DLD1 (cell line): Measurements from ENCODE around the gene UNC13C.
"Not testable (repeated sequence)": the region's sequence is repeated elsewhere in the genome, so short reads cannot be mapped to it uniquely, and the experiment has no call there.

Experiments used
- in situ Hi-C: cut with HindIII; loops from 2 replicates; pipeline ENCODE4 v1.10.0; 2017; ENCODE audit warnings: low sequenced_read_pairs

The UNC13C gene

DNA sequence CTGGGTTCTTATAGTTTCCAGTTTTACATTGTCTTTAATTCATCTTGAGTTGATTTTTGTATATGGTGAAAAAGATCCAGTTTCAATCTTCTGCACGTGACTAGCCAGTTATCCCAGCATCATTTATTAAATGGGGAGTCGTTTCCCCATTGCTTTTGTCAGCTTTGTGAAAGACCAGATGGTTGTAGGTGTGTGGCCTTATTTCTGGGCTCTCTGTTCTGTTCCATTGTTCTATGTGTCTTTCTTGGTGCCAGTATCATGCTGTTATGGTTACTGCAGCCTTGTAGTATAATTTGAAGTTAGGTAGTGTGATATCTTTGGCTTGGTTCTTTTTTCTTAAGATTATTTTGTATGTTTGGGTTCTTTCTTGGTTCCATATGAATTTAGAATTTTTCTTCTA is 432.2 kb downstream of the UNC13C start:
- in situ Hi-C loops = no loop called here

DNA sequence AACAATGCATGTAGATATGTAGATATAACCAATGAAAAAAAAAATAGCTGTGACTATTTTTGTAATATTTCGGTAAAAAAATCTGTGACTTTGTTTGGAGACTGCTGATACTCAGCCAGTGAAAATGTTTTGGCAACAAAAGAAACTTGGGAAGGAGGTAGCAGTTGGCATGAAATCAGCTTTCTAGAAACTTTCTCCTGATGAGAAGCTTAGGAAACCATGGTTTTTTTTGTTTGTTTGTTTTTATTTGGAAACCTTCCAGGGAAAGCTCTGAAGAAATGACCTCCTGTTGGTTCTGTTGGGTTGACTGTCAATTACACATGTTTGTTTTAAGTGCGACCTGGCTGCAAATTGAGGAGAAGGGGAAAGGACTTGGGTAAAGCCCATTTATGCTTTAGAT is 445.9 kb downstream of the UNC13C start:
- in situ Hi-C loops = no loop called here

DNA sequence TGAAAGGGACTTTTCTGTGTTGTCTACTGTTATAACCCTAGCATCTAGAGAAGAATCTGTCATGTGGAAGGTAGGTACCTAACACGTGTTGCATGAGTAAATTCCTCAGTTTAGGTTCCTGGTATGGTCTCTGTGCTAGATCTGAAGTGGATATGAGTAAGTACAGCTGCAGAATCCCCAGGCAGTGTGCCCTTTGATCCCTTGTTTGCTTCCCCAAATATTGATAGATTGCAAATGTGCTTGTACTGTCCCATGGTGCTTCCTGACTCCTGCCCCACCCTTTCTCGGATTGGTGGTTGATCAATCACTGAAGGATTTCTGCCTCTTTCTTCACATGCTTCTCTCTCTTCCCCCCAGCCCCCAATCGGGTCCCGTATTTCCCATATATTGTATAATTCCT is 450.4 kb downstream of the UNC13C start:
- in situ Hi-C loops = no loop called here

DNA sequence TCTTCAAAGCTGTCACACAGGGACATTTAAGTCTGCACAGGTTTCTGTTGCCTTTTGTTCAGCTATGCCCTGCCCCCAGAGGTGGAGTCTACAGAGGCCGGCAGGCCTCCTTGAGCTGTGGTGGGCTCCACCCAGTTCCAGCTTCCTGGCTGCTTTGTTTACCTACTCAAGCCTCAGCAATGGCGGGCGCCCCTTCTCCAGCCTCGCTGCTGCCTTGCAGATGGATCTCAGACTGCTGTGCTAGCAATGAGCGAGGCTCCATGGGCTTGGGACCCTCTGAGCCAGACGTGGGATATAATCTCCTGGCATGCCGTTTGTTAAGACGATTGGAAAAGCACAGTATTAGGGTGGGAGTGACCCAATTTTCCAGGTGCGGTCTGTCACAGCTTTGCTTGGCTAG is 472.0 kb downstream of the UNC13C start:
- in situ Hi-C loops = not testable (repeated sequence)

DNA sequence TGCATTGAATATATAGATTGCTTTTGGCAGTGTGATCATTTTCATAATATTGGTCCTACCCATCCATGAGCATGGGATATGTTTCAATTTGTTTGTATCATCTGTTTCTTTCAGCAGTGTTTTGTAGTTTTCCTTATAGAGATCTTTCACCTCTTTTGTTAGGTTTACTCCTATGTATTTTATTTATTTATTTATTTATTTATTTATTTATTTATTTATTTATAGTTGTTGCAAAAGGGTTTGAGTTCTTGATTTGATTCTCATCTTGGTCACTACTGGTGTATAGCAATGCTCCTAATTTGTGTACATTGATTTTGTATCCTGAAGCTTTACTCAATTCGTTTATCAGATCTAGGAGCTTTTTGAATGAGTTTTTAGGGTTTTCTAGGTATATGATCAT is 478.2 kb downstream of the UNC13C start:
- in situ Hi-C loops = no loop called here

DNA sequence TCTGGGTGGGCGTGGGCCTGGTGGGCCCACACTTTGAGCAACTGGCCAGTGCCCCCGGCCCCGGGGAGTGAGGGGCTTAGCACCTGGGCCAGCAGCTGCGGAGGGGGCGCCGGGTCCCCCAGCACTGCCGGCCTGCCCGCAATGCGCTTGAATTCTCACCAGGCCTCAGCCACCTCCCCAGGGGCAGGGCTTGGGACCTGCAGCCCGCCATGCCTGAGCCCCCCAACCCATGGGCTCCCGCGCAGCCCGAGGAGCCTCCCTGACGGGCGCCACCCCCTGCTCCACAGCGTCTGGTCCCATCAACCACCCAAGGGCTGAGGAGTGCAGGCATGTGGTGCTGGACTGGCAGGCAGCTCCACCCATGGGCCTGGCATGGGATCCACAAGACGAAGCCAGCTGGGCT is 484.3 kb downstream of the UNC13C start:
- in situ Hi-C loops = no loop called here

DNA sequence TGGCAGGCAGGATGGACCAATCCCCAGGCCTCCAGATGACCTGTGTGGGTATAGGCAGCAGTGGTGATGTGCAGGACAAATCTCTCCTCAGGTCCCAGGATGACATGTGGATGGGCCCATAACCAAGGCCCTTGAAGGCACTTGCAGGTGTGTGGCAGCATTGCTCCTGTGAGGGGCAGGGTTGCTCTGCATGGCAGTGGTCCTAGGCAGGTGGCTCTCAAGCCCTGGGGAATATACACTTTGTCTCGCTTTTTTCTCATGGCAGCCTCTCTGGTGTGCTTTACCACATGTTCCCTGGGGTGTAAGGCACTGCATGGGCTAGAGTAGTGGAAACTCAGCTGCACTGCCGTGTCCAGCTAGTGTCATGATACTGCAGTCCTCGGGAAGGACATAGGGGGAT is 503.6 kb downstream of the UNC13C start:
- in situ Hi-C loops = no loop called here

DNA sequence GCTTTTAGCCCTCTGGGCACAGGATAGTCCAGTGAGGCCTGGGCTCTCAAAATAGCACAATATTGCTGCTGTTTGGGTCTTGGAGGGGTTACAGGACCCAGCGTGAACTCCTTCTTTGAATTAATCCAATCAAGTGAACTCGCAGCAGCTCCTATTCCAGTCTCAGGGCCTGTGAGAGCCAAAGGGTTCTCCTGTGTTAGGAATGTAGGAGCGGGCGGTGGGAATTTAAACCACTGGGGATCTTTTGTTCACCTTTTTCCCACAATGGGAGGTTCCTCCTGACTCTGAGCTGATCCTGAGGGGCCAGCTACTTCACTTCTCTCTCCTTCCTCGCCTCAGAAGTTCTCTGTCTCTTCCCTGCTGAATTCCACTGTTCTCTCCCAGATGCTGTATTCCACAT is 504.0 kb downstream of the UNC13C start:
- in situ Hi-C loops = no loop called here

DNA sequence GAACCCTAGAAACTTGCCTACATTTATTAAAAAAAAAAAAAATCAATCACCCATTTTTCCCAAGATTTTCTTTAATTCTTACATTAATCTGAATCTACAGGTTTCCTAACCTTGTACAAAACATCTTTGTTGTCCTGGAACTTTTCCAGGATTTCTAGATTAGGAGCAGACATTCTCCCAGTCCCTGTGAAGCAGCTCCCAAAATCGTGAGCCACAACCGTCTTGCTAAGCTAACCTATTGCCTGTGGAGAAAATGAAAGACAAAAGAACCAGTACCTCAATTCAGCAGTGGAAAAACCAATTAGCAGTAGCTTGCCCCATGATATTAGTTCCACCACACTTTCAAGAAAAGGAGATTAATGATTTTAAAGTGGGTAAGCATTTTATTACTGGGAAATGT is 522.1 kb downstream of the UNC13C start:
- in situ Hi-C loops = no loop called here

DNA sequence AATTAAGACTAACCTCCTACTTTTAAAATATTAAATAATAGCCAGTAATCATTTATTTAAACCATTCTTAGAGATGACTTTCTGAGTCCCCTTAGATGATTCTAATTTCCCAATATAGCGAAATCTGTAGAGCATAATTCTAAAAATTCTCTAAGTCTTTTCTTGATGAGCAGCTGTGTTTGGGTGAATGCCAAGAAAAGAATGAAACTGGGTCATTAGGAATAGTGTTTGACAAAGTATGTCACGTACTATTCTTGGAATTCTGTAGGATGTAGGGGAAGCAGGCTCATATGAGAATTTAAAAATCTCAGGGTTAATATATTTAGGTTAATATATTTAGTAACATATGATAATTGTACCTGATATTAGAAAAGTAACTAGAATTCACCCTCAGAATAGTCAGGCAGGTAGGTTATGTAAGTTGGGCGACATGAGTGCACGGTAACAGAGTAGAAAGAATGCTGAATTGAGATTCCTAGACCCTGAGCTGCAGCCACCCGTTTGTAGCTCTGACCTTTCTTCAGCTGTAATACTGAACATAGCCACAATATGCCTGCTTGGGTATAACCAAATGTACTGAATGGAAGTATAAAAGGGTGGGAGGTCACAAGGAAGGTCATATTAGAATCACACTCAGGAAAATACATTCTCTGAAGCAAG is 524.3 kb downstream of the UNC13C start:
- in situ Hi-C loops = no loop called here

DNA sequence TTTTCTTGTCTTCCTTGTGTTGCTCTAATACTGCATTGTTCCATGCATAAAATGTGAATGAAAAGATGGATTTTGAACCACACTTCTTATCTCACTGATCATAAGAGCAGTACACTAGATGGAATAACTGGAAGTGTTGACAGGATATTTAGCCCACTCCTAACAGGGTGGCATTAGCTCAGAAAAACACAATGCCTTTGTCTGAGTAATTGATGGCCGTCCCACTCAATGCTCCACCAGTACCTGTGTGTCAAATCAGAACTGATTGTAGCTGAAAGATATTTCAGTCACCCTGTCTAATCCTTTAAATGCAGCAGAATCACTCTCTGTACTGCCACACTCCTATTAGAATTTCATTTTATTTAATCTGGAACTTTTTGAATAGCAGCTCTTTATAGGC is 526.5 kb downstream of the UNC13C start:
- in situ Hi-C loops = no loop called here

DNA sequence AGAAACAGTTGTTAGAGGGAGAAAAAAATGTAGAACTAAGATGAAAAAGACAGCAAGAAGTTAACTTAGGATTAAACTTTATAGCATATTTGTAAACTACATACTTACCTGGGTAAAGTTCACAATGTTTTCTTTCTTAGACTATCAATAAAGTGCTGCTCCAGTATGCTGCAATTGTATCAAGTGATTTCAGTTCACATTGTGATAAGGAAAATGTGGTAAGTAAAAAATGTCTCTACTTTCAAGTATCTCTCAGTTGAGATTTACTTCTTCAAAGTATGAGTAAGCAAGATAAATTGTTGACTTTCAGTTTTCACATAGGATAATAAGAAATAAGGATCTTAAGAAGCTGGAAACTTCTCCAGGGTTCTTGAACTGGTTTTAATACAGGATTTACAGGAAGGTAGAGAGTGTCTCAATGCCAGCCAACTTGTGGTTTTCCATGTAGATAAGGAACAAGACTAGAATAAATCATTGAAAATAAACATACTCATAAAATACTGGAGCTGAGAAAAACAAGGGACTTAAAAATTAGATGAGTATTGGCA is 528.8 kb downstream of the UNC13C start:
- in situ Hi-C loops = no loop called here

DNA sequence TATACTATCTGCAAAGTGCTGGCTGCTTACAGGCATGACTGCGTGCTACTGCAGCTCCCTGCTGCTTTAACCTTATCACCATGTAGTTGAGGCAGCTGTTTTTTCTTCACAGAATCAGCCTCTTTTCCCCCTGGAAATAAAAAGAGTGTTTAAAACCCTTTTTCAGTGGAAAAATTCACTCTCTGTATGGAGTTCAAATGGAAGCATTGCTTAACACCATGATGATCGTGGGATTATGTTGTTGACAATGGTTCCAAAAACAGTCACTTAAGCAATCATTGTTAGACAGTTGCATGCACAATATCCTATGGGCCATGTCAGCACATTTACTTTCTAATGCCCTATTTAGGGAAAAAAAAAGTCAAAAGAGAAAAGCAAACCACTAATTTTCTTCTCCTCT is 536.4 kb downstream of the UNC13C start:
- in situ Hi-C loops = no loop called here

DNA sequence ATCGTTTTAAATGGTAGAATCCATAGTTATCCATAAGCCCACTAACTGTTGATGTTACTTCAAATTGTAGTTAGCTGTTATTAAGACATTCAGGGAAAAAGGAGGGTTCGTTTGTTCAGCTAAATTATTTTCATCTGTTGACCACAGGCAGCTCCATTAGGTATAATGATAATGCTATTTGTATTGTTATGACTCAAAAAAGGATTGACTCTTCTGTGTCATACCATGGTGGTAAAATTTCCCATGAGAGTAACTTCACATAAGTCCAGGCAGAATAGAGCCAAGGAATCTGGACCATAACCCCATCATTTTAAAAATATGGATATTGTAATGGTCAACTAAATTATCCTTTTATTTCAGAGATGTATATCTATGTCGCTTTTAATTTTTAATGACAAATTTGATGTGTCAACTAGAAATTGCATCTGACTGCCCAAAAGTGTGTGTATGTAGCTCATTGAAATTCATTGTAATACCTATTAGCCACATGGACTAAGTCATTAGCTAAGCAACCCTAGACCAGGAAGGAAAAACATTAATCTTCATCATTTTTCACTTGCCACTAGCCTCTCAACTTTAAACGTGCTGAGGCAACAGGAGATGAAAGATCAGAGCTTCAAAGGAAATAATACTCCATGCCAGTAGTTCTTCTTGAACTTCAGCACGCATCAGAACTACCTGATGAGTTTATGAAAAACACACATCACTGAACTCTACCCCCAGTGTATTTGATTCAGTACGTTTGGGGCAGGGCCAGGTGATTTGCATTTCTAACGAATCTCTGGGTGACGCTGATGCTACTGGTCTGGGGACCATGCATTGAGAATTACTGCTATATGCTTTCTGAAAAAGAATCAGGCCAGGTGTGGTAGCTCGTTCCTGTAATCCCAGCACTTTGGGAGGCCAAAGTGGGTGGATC is 537.7 kb downstream of the UNC13C start:
- in situ Hi-C loops = no loop called here

DNA sequence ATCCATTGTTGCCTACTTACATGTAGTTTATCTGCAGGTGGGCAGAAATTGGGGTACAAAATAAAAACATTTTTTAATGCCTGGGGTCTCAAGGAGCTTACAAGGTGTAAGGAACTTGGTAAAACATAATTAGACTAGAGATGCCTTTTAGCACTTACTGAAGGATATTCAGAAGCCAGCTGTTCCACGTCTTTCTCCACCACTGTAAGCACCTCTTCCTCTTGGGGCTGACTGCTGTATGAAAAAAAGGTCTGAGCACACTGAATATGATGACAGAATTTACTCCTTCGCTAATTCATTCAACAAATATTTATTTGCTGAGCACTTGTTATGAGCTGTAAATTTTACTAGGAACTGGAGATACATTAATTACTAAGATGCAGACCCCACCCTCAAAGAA is 539.1 kb downstream of the UNC13C start:
- in situ Hi-C loops = no loop called here

DNA sequence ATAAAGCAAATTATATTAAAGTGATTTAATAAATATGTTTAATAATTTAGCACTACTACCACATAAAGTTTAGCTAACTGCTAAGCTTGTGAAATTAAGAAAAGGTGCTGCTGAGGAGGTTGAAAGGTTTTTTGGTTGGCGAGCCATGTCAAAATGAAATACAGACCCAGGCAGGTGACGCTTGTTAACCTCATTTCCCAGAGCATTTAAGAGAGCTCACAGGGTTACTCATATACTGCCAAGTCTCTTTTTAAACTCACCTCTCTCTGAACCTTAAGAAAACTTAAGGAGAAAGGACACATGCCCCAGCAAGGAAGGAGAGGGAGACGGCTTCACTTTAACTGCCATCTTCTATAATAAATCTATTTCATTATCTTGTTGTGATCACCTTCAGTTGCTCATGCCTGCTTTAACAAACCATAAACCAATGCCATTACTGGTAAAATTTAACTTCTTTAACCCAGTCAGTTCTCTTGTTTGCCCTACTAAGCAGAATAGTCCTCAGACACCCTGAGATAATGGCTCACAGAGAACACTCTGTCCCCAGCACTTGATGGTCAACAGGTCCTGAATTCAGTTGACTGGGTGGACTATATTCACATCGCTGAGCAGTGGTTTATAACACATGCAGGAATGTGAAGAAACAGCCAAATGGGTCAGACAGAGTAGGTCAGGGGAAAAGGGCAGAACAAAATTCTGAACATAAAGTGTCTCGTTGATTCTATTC is 540.1 kb downstream of the UNC13C start:
- in situ Hi-C loops = no loop called here

DNA sequence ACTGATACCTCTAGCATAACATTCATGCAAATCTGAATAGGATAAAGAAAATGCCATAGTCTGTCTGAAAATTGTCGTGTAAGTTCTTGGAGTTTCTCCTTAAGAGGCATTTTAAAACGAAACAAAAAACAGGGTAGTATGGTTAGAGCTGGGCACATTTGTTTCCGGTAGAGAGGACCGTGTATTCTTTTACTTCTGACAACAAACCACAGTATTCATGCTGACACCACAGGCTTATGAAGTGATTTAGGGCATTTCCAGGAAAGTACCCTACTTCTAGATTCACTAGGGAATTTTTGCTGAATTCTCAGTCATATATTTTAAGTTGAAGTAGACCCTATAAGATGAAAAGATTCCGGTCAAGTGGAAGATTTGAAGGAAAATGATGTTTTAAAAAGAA is 541.3 kb downstream of the UNC13C start:
- in situ Hi-C loops = no loop called here

DNA sequence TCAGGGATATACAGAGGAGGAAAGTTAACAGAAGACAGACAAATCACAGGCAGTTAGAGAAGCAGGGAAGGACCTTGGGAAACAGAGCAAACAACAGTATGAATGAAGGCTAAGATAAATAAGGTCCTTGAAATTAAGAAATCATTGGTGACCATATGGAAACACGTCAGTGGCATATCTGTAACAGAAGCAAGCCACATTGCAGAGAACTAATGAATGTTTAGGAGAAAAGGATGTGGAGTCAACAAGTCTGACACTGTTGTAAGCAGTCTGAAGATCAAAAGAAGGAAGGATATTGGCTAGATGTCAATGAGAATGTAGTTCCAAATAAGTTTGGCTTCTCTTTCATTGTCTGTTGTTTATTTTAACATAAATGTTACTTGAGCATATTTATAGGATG is 542.4 kb downstream of the UNC13C start:
- in situ Hi-C loops = no loop called here

DNA sequence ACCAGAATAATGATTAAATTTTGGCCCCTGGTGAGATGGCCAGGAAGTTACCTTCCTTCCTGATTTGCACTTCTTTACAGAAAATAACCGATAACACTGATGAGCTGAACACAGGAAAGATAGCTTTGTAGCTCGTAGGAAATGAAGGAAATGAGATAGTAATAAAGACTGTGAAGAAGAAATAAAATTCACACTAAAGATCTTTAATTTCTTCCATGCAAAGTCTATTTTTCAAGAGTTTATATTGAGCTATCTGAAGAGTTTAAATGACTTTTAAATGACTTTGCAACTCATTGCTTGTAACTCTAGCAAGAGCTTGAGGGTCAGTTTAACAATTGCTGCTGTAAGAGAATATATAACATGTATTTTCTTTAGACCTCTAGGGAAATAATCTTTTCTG is 543.0 kb downstream of the UNC13C start:
- in situ Hi-C loops = no loop called here

DNA sequence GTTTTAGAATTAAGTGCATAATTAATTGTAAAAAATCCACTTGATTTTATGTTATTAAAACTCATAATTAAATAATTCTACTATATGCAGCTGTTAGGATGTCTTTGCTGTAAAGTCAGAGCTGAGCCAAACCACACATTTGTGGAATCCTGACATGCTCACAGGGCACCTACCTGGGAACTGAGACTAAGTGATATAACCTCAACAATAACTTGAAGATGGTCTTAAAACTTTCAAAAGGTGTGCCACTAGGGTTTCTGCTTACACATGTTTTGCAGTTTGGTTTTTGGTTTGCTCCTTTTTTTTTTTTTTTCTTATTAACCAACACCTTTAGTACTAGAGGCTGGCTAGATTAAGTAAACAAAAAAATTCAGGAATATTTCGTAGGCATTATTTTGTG is 549.8 kb downstream of the UNC13C start:
- in situ Hi-C loops = no loop called here

DNA sequence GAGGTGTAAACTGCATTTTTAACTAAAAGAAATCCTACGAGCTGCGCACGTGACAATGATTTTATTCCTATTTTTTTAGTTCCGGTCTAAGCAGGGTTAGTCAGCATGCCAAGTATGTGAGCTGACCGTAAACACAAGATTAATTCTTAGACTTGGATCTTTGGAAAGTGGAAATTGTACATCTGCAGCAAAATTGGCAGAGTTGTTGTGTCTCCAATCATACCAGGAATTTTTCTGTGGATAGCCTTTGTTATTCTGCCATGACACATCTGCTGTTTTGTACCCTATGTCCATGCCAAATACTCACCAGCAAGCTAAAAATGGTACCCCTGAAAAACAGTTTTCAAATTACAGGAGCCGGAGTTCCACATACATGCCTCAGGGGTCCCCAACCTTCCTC is 562.5 kb downstream of the UNC13C start:
- in situ Hi-C loops = no loop called here

DNA sequence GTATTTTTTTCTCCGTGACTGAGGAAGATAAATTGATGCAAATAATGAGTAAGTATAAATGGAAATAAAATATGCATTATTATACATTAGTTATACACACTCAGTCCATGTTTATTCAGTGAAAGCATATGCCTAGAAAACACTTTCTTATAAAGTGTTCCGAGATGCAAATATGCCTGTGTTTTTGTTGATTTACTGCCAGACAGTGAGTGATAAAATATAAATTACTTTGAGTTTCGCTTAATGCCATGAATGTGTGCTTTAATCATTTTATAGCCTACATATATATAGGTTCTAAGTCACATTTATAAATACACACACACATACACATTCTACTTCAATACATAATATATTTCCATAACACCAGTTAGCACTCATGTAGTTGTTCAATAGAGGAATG is 569.2 kb downstream of the UNC13C start:
- in situ Hi-C loops = no loop called here
